ENCODE measurements around the gene AFF3. TPM values are rescaled to one million over a fixed set of nuclear protein-coding genes. Genes with fewer than 3 reads are reported as not detected.

AFF3 gene
- total and polyA plus RNA-seq, 2 of the 8 experiments (the other 6 are each of a cell fraction or from before 2014, with no cell fraction given), result 0.27 to 3.0 TPM

GRCh38 chr2:99595373-99595772 is 547.0 kb downstream of the AFF3 start:
- no peak overlapping the region for H3K4me2 ChIP-seq (ENCODE audit: insufficient read depth in 1 of 2, low read depth in 2 of 2, low read length in 2 of 2)
- H2BK20ac ChIP-seq (ENCODE audit: low read length), result no peak overlapping the region
- H3K4me3 ChIP-seq (ENCODE audit: extremely low read depth in 1 of 4, insufficient read depth in 2 of 4, low read depth in 3 of 4, low read length in 4 of 4), result no peak overlapping the region
- H3K9me3 ChIP-seq (ENCODE audit: insufficient read depth in 2 of 2, low read depth in 1 of 2, low read length in 1 of 2), result no peaks in the 10 kb centered on the region
- no peak for DNase-seq (ENCODE audit: low read depth in 1 of 2, low spot score in 2 of 2)
- no peak overlapping the region for H2BK120ac ChIP-seq (replicated peaks; ENCODE audit: low read depth, low read length)
- no peak overlapping the region for H3K27ac ChIP-seq (ENCODE audit: low read depth, low read length)
- H3K9ac ChIP-seq (replicated peaks in 1 of 4; ENCODE audit: extremely low read depth in 1 of 4, low read depth in 3 of 4, low read length in 3 of 4), result no peak overlapping the region
- H4K8ac ChIP-seq (ENCODE audit: extremely low read depth, insufficient read depth, low read length), result no peak overlapping the region
- no peak overlapping the region for H2AFZ ChIP-seq (ENCODE audit: low read length)
- no peak overlapping the region for H4K91ac ChIP-seq (replicated peaks; ENCODE audit: insufficient read length, low read length)
- H3K4me1 ChIP-seq (replicated peaks in 1 of 4; ENCODE audit: control insufficient read depth in 3 of 4, insufficient read depth in 4 of 4, low read length in 3 of 4), result no peaks in the 10 kb centered on the region
- no peaks in the 10 kb centered on the region for H3K27me3 ChIP-seq (replicated peaks in 1 of 4; ENCODE audit: control insufficient read depth in 3 of 4, extremely low read depth in 1 of 4, insufficient read depth in 3 of 4, low read length in 3 of 4)
- H2BK12ac ChIP-seq (ENCODE audit: low read depth, low read length), result no peak overlapping the region
- no peak overlapping the region for H3K4ac ChIP-seq (replicated peaks; ENCODE audit: insufficient read length, low read depth, low read length)
- no peak overlapping the region for H2AK5ac ChIP-seq (ENCODE audit: low read depth, low read length)
- H4K20me1 ChIP-seq (replicated peaks in 1 of 2; ENCODE audit: control insufficient read depth in 1 of 2, insufficient read depth in 2 of 2, low read length in 2 of 2), result no peaks in the 10 kb centered on the region
- no peak for FAIRE-seq
- no peak overlapping the region for H2BK15ac ChIP-seq (ENCODE audit: low read length)
- H3K79me2 ChIP-seq (ENCODE audit: control insufficient read depth in 1 of 2, insufficient read depth in 2 of 2, low read length in 2 of 2), result no peaks in the 10 kb centered on the region
- no peaks in the 10 kb centered on the region for H3K23me2 ChIP-seq (ENCODE audit: low read depth, low read length)
- no peak overlapping the region for H3K18ac ChIP-seq (ENCODE audit: extremely low read depth, low read length)
- ChIA-PET CTCF (ENCODE audit: partially characterized antibody) (no interaction called here), POLR2A (ENCODE audit: partially characterized antibody) (no interaction called here)
- no peak overlapping the region for H3K14ac ChIP-seq (ENCODE audit: insufficient read length)
- H4K5ac ChIP-seq (ENCODE audit: insufficient read length, low read depth, low read length), result no peak overlapping the region
- no peak overlapping the region for H2BK5ac ChIP-seq (ENCODE audit: low read depth, low read length)
- no peaks in the 10 kb centered on the region for H3K36me3 ChIP-seq (ENCODE audit: control insufficient read depth in 2 of 4, insufficient read depth in 4 of 4, low read length in 3 of 4)
- no peak overlapping the region for H3K56ac ChIP-seq (replicated peaks; ENCODE audit: insufficient read length, low read depth, low read length)
- H3K23ac ChIP-seq (ENCODE audit: insufficient read length), result no peak overlapping the region
- 94% methylated on average over 3 of the region's 3 CpGs; no CpG with 5 or more reads in 1 of the 2 experiments for WGBS, 2 experiments (ENCODE audit: extremely low coverage in 1 of 2, insufficient coverage in 1 of 2, insufficient read length in 1 of 2, insufficient replicate concordance in 2 of 2, low coverage in 1 of 2, low lambda C conversion rate in 2 of 2, missing lambda C conversion rate in 1 of 2)
- no peaks in the 10 kb centered on the region for H3K79me1 ChIP-seq (ENCODE audit: low read depth, low read length)
- TF ChIP-seq TCF12 (IDR thresholded peaks at IDR 0.05; ENCODE audit: low read depth, low read length) (no peak), CTBP2 (IDR thresholded peaks at IDR 0.05; ENCODE audit: borderline replicate concordance, insufficient read depth, insufficient read length, low read length) (no peak), ASH2L (IDR thresholded peaks at IDR 0.05; ENCODE audit: low read length) (no peak), POU5F1 (IDR thresholded peaks at IDR 0.05; ENCODE audit: low read depth, low read length) (no peak), CHD1 (IDR thresholded peaks at IDR 0.05; ENCODE audit: low read depth, low read length) (no peak), TAF7 (optimal IDR thresholded peaks at IDR 0.05; ENCODE audit: borderline replicate concordance, low read depth, low read length) (no peak), CHD2 (IDR thresholded peaks at IDR 0.05; ENCODE audit: low read length) (no peak)
